ENCODE data around the gene BCL2L13. TPM values are rescaled to one million over a fixed set of nuclear protein-coding genes. Genes with fewer than 3 reads are reported as not detected.

BCL2L13 gene
- total RNA-seq, 1 donor from 2014 or later, result 35.3 TPM

DNA sequence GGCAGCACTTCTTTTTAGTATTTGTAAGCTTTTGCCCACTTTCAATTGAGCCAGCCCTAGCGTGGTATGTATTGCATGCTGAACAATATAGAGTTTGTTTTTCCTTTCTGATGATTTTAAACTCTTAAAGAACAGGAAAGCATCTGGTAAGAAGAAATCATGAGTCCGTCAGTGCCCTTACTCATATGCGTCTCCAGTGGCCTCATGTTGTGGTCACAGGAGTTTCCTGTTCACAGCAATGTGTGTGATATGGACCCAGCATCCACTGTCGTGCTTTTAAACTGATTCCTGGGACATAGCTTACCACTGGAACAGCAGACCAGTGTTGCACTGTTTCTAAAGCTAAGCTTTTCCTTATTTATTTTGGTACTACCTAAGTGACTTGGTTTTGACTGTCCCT is 95.6 kb downstream of the BCL2L13 start:
- H3K4me3 ChIP-seq (ENCODE audit: low read depth, low read length), result no peak overlapping the region
- TF ChIP-seq, protein P1, sequence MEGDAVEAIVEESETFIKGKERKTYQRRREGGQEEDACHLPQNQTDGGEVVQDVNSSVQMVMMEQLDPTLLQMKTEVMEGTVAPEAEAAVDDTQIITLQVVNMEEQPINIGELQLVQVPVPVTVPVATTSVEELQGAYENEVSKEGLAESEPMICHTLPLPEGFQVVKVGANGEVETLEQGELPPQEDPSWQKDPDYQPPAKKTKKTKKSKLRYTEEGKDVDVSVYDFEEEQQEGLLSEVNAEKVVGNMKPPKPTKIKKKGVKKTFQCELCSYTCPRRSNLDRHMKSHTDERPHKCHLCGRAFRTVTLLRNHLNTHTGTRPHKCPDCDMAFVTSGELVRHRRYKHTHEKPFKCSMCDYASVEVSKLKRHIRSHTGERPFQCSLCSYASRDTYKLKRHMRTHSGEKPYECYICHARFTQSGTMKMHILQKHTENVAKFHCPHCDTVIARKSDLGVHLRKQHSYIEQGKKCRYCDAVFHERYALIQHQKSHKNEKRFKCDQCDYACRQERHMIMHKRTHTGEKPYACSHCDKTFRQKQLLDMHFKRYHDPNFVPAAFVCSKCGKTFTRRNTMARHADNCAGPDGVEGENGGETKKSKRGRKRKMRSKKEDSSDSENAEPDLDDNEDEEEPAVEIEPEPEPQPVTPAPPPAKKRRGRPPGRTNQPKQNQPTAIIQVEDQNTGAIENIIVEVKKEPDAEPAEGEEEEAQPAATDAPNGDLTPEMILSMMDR (conservative IDR thresholded peaks at IDR 0.05; ENCODE audit: low read depth, low read length), result no peak
- no peak for DNase-seq (ENCODE audit: low read depth)

DNA sequence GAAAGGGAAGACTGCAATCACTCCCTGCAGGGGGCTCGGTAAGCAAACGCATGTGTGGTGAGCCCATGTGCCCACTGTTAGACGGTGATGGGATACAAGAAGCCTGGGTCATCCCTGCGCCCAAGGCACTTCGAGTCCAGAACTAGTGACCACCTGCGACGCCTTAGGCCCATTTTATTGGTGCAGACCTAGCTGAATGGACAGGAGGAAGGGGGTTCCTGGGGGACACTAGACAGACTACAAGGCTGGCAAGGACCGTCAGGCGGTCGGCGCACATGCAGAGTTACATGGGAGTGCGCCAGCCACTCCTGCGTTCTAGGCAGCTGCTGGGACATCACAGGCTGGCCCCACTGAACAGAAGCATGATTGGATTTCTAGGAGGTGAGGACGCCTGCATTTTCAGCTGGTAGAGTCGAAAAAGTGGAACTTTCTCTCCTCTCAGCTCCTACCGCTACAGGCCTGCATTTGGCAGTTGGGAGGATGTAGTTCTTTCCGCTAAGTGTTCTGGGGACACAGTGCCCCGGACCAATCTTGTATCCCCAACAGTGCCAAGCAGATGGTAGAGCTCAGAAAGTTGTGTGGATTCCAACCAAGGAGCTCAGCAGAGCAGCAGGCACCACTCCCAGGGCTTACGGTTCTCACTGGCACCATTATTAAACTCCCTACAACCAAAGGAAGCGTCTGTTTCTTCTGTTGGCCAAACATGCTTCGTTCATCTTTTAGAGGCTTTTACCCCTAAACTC is 100.0 kb downstream of the BCL2L13 start:
- no peak overlapping the region for H3K4me3 ChIP-seq (ENCODE audit: low read depth, low read length)
- TF ChIP-seq, protein P1 (conservative IDR thresholded peaks at IDR 0.05; ENCODE audit: low read depth, low read length), result no peak
- DNase-seq (ENCODE audit: low read depth), result no peak

DNA sequence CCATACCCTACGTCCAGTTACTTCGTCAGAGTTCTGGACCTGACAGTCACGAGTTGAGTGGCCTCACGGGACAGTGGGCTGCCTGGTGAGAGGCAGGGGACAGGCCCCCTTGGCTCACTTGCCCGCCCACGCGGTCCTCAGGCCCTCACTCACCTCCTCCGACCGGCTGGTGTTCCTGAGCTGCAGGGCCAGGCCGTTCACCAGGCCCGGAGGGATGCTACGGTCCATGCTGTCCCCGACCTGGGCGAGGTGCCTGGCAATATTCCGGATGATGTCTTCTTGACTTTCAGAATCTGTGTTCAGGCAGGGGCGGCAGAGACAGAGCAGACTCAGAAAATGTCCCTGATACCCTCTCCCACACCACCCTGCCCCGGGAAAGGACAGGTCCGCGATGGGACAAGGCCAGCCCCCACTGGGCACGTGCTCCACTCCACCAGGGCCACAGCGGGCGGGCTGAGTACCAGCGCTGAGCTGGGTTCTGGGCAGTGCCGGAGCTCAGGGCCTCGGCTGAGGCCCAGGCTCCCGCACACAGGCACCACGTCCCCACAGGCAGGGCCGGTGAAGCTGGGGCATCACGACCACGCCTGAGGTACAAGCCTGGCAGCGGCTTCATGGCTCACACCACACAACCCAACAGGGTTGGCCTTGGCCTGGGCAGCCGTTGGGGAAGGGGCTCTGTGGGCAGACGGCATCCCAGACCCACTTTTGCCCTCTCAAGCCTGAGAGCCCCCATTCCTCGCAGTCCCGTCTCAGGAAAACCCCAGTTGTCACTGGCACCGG is 100.8 kb downstream of the BCL2L13 start:
- TF ChIP-seq, protein P1 (conservative IDR thresholded peaks at IDR 0.05; ENCODE audit: low read depth, low read length), result no peak
- DNase-seq (ENCODE audit: low read depth), result no peak
- no peak overlapping the region for H3K4me3 ChIP-seq (ENCODE audit: low read depth, low read length)

DNA sequence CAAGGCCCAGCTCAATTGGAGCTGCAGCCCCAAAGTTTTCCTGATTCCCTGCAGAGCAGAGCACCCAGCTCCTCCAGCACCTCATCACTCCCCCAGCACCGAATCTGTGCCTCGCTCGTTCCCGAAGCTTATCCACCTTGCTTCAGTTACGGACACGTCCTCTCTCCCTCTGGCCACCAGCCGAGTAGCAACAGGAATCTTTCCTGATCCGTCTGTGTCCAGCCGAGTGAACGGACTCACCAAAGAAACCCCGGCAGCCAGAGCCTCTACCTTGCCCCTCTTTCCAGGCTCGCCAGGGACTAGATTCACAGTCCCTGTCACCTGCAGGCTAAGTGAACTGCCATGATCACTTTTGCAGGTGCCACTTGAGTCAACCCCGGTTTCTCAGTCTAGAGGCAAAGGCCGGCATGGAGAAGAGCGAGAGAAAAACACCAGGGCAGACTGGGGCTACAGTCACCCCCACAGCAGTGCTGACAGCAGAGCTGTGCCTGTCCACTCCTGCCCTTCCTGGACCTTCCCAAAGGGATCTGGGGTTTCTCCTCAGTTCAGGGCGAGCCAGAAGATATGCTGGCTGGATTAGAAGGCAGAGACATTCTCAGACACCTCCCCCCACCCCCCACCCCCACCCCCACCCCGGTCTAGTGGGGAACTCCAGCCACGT is 103.4 kb downstream of the BCL2L13 start:
- H3K4me3 ChIP-seq (ENCODE audit: low read depth, low read length), result no peak overlapping the region
- TF ChIP-seq, protein P1 (conservative IDR thresholded peaks at IDR 0.05; ENCODE audit: low read depth, low read length), result no peak
- DNase-seq (ENCODE audit: low read depth), result no peak

DNA sequence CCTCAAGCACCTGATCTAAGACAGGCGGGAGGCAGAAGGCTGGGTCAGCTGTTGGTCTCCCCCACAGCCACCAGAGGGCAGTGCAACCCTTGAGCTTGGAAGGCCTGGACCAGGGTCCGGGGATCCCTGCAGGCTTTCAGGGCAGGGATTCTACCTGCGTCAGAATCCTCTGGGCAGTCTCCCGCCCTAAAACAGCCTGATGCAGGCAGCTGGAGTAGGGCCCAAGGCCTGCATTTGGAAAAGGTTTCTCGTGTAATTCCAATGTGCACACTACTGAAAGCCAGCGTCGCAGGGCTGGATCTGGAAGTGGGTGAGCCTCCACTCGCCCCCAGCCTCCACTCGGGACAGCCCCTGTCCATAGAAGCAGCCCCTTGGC is 104.0 kb downstream of the BCL2L13 start:
- H3K4me3 ChIP-seq (ENCODE audit: low read depth, low read length), result no peak overlapping the region
- no peak for DNase-seq (ENCODE audit: low read depth)
- TF ChIP-seq, protein P1 (conservative IDR thresholded peaks at IDR 0.05; ENCODE audit: low read depth, low read length), result peak; percentile 87

DNA sequence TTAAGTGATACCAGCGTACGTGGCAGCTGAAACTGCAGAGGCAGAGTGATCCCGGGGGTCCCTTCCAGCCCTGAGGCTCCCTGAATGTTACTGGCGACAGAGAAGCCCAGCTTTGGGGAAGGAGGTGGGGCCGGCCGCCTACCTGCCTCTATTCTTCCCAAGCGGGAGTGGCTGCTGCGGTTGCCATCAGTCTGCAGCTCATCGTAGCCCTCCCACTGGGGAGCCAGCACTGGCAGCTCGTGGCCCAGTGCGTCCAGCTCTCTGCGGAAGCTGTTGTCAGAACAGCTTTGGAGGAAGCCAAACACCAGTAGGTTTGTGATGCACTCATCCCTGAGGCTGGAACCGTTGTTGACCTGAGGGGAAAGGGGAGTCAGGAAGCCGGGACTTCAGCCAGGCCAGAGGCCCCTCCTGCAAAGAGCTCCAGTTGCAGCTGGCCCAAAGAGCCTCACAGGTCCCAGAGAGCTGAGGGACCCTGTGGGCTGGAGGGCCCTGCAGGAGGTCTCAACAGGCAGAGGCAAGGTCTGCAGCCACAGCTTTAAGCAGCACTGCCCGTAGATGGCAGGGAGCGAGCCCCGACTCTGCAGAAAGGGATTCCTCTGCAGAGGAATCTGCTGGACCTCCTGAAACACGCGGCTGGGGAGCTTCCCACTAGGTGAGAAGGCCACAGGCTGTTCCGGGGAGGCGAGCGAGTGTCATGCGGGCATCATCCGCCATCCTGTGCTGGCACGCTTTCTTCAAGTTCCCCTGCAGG is 105.3 kb downstream of the BCL2L13 start:
- H3K4me3 ChIP-seq (ENCODE audit: low read depth, low read length), result no peak overlapping the region
- no peak for DNase-seq (ENCODE audit: low read depth)
- TF ChIP-seq, protein P1 (conservative IDR thresholded peaks at IDR 0.05; ENCODE audit: low read depth, low read length), result no peak

Data from epithelial cell of proximal tubule (primary cell).